GM21786 (cell line): ENCODE data around the gene TMEM45A.
"Not testable (repeated sequence)": the region's sequence is repeated elsewhere in the genome, so short reads cannot be mapped to it uniquely, and the experiment has no call there.

Experiments used
- ATAC-seq: cut with Tn5 transposase; IDR thresholded peaks from one replicate; pipeline ENCODE4 v1.9.1; 2021; ENCODE audit not compliant: unreplicated experiment

TMEM45A gene

GRCh38 chr3:100531093-100531492 is 38.7 kb downstream of the TMEM45A start:
- ATAC-seq = no peak

GRCh38 chr3:100532411-100532810 is 40.0 kb downstream of the TMEM45A start:
- no peak for ATAC-seq

GRCh38 chr3:100533176-100533575 is 40.8 kb downstream of the TMEM45A start:
- no peak for ATAC-seq

- no peak for ATAC-seq
Measured at GRCh38 chr3:100535610-100535943, 43.2 kb downstream of the TMEM45A start.

GRCh38 chr3:100536093-100536492 is 43.7 kb downstream of the TMEM45A start:
- ATAC-seq = no peak

GRCh38 chr3:100537646-100538338 is 45.4 kb downstream of the TMEM45A start:
- peak; percentile 74 for ATAC-seq

GRCh38 chr3:100538339-100538706 is 45.9 kb downstream of the TMEM45A start:
- peak; percentile 27 for ATAC-seq

GRCh38 chr3:100540791-100541334 is 48.4 kb downstream of the TMEM45A start:
- no peak for ATAC-seq

GRCh38 chr3:100541428-100541827 is 49.0 kb downstream of the TMEM45A start:
- not testable (repeated sequence) for ATAC-seq

- no peak for ATAC-seq
Measured at GRCh38 chr3:100545371-100545770, 53.0 kb downstream of the TMEM45A start.

- ATAC-seq = no peak
Measured at GRCh38 chr3:100546020-100546744, 53.8 kb downstream of the TMEM45A start.

GRCh38 chr3:100548053-100548452 is 55.6 kb downstream of the TMEM45A start:
- no peak for ATAC-seq

GRCh38 chr3:100553618-100554372 is 61.4 kb downstream of the TMEM45A start:
- no peak for ATAC-seq

- ATAC-seq = no peak
Measured at GRCh38 chr3:100554373-100554676, 61.9 kb downstream of the TMEM45A start.

- ATAC-seq = no peak
Measured at GRCh38 chr3:100556673-100557310, 64.4 kb downstream of the TMEM45A start.

GRCh38 chr3:100558233-100558632 is 65.8 kb downstream of the TMEM45A start:
- no peak for ATAC-seq

- no peak for ATAC-seq
Measured at GRCh38 chr3:100560426-100560825, 68.0 kb downstream of the TMEM45A start.

- no peak for ATAC-seq
Measured at GRCh38 chr3:100561459-100562158, 69.2 kb downstream of the TMEM45A start.

- no peak for ATAC-seq
Measured at GRCh38 chr3:100562224-100562857, 69.9 kb downstream of the TMEM45A start.

- no peak for ATAC-seq
Measured at GRCh38 chr3:100563228-100563627, 70.8 kb downstream of the TMEM45A start.
